Mucosa of gallbladder (tissue), 1 donor: ENCODE data around the gene EYA3. TPM values are rescaled to one million over a fixed set of nuclear protein-coding genes. Genes with fewer than 3 reads are reported as not detected.

Experiments
- DNase-seq: peaks from one replicate; pipeline ENCODE4 v3.0.0-alpha.2; 2020; ENCODE audit warnings: low spot score
- total RNA-seq: library from RNA; stranded (reverse); gene quantifications from one replicate; pipeline ENCODE4 v1.2.1, GENCODE V29; 2021
- donor health status: DM: no; HTN: no; CAD: no.

The EYA3 gene
- total RNA-seq, 1 donor from 2014 or later, result 19.0 TPM

- DNase-seq, result no peak
These were observed 14.5 kb downstream of the EYA3 start for GRCh38 chr1:28073867-28074266.

GRCh38 chr1:28071813-28072212, 16.6 kb downstream of the EYA3 start:
- DNase-seq, result no peak

GRCh38 chr1:28070725-28071593, 17.5 kb downstream of the EYA3 start:
- no peak for DNase-seq

- DNase-seq, result no peak
These were observed 20.8 kb downstream of the EYA3 start for GRCh38 chr1:28067523-28068090.

- no peak for DNase-seq
These were observed 21.8 kb downstream of the EYA3 start for GRCh38 chr1:28066393-28067154.

GRCh38 chr1:28064064-28064463, 24.3 kb downstream of the EYA3 start:
- DNase-seq, result no peak

DNA sequence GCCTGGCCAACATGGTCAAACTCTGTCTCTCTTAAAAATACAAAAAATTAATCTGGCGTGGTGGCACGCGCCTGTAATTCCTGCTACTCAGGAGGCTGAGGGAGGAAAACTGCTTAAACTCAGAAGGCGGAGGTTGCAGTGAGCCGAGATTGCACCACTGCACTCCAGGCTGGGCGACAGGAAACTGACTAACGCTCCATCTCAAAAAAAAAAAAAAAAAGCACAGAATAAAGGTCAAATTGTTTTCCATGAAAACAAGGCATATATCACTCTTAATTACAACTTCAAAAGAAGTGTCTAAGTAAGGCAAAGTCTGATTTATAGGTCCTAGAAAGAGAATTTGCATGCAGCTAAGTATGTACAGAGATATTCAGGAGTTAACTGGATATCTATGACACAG, 25.6 kb downstream of the EYA3 start:
- DNase-seq, result no peak

DNA sequence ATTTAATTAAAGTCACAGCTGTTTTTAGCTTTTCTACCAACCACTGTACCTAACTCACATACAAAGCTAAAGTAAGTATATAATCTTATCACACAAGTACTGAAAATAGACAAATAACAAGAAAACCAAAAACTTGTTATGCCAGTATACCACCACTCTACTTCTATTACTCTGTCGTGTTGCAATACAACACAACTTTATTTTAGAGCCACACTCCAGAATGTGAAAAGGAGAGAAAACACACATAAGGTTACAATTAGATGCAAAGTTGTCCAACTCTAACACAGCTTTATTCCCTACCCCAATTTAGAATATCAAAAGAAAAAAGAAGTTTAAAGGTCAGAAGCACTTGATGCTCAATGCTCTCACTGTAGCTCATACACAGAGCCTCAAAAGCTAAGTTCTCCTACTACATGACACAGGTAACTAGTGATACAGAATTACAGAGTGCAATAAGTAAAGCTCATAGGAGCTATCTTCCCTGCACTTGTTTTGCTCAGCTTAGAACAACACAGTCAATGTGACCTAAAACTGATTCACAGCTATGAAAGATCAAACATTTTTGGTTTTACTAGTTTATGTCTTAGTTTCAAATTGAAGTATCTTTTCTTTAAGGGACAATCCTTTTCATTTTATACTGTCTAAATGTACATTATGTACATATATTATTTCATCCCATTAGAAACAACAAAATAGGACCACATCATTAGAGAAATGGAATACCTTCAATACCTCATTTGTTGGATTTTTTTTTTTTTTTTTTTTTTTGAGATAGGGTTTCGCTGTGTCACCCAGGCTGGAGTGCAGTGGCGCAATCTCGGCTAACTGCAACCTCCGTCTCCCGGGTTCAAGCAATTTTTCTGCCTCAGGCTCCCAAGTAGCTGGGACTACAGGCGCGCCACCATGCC, 29.2 kb downstream of the EYA3 start:
- DNase-seq, result no peak

DNA sequence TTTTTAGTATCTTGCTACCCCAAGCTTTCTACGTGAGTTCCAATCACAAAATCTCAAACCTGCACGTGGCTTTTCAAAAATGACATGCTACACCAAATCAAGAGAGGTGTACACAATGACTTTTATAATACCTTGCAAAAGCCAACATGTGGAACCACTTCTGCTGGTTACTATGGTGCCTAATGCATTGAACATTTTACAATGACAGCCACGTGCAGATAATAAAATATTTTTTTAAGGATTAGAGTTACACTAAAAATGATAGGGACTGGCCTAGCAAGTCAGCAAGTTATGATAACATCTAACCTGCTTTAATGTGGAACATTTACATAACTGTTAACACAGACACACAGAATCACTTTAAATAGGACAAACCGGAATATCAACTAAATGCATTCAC, 30.2 kb downstream of the EYA3 start:
- DNase-seq, result no peak

DNA sequence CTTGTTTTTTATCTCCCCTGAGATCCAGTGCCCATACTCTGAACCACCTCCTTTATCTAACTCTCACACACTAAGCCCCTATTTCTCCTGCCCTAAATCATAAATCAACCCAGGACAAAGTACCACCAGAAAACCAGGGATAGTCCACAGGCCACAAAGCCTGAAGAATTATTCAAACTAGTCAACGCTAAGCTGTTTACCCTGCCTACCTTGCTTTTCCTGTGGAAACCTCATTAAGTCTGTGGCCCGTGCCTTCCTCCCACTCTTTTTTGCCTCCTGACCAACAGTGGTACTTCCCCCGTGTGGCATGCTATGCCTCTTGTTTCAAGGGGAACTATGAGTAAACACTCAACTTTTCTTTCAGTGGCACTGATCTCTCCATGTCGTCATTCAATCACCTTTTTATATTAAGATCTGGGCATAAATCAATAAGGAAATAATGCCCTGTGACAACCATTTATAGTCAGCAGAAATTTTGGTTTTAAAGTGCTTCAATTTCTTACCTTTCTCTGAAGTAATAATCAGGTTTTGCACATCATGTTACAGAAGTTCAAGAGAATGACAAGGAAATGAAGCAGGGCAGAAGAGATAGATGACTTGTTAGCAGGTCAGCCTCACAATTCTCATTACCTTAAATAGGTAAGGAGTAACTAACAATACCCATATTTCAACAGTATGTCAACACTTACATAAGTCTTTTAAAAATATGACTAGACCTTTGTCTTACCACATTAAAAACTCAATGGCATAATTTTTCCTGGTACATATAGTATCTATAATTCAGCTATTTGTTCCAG, 32.1 kb downstream of the EYA3 start:
- no peak for DNase-seq

DNA sequence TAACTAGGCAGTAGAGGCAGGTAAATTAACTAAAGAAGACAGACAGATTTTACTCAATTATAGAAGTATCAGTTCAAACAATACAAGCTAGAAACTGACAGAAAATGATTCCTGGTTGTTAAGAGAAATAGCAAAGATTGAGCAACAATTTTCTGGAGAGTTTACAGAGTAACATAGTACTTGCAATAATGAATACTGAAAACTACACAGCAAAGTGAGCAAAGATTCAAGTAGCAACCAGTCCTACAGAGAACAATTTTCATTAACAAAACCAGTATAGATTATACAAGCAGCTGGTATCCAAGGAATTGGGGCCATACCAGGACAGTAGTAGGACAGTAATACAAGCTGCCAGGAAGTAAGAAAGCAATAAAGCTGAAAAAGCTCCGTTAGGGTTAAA, 37.6 kb downstream of the EYA3 start:
- DNase-seq, result no peak

GRCh38 chr1:28046716-28047115, 41.7 kb downstream of the EYA3 start:
- no peak for DNase-seq

GRCh38 chr1:28045777-28046176, 42.6 kb downstream of the EYA3 start:
- DNase-seq, result no peak

DNA sequence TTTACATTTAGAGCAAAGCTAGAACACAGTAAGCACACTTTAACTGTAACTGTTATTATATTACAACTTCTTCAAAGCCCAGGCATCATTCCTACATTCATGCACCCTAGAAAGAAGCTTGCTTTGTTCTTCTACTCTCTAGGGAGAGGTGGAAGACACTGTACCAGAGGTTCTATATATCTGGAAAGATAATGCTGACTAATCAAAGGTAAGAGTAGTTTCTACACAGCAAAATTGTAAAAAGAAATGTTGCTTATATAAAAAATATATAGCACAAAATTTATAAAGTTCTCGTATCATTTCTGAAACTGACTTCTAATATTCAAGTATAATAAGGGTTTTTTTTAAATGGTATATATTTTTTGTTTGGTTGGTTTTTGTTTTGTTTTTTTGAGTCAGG, 44.0 kb downstream of the EYA3 start:
- no peak for DNase-seq

- no peak for DNase-seq
These were observed 49.1 kb downstream of the EYA3 start for GRCh38 chr1:28039341-28039740.

DNA sequence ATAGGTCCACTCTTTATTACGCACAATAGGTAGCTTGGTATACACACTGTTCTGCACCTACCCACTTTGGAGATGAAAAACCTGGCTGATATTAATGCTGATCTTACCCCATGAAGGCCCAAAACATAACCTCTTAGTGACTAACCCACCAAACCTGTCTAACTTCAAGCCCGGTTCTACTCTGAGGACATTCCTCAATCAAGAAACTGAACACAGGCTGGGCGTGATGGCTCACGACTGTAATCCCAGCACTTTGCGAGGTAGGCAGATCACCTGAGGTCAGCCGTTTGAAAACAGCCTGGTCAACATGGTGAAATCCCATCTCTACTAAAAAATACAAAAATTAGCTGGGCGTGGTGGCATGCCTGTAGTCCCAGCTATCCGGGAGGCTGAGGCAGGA, 50.5 kb downstream of the EYA3 start:
- DNase-seq, result no peak

GRCh38 chr1:28037206-28037605, 51.2 kb downstream of the EYA3 start:
- no peak for DNase-seq

DNA sequence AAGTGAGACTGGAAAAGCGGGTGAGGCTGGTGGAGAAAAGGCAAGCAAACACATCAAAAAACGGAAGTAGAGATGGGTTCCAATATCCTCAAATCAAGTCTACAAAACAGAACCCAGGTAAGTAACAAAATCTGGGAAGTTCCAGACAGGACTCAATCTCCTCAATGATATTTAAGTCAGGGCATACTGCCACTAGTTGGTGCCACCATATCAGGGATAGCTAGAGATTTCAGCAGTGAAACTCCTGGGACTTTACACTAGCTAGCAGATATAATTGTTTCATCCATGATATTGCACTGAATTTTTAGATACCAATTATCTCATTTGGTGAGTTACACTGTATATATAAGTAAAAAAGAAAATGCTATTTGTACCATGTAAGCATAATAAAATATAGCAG, 52.0 kb downstream of the EYA3 start:
- no peak for DNase-seq

- DNase-seq, result no peak
These were observed 53.0 kb downstream of the EYA3 start for GRCh38 chr1:28035420-28035819.

DNA sequence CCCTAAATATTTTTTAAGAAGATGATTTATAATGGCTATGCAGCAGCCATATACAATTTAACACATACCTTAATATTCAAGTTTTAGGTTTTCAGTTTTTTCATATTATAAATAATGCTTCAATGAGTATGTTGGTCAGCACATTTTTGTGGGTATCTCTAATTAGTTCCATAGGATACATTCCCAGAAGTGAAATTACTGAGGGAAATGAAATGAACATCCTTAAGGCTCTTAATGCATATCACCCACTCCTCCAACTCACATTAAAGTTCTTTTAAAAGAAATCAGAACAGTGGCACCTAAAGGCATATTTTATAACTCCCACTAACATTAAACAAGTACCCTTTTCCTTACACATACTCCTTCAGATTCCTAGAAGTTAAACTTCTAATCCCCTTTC, 56.1 kb downstream of the EYA3 start:
- DNase-seq, result no peak

DNA sequence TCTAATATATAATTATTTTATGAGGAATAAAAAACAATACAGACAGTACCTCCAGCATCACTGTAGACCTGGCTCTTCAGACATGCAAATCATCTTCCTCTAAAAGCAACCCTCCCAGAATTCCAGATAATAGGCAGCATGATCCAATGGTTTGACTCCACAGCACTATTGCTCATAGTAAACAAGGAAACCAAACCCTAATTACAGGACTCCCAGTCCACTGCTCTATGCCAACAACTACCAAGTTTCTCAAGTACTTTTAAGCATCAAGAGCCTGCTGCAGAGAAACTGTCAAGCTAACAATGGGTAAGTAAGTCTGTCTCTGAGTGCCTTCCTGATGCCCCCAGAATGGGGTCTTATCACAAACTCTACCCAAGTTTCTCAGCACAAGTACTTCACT, 57.2 kb downstream of the EYA3 start:
- DNase-seq, result no peak
